RWPE1 (cell line): Measurements from ENCODE around the gene NRG3.

Source experiments
- CTCF ChIA-PET: fragments of 350-600 bp; sonication (Branson Sonifier 250); formaldehyde crosslinking; extraction: SDS; loops from one replicate; lab custom pipeline; 2021; lab: Yijun Ruan, JAX
- POLR2A ChIA-PET: fragments of 400-600 bp; formaldehyde crosslinking; extraction: SDS; loops from one replicate; lab custom pipeline; 2020; ENCODE audit warnings: antibody characterized with exemption; ENCODE audit not compliant: low non-redundant PET; lab: Yijun Ruan, JAX
- DNase-seq: peaks from one replicate; pipeline ENCODE4 v3.0.0; 2012; ENCODE audit warnings: low spot score
- H3K27ac ChIP-seq: fragments of 450-650 bp; 2 replicates; pipeline ENCODE4 v1.5.1; 2017
- CTCF ChIP-seq: fragments of 450-650 bp; conservative IDR thresholded peaks from 2 replicates; pipeline ENCODE4 v1.5.1; 2017; ENCODE audit warnings: low read depth, mild to moderate bottlenecking

NRG3 gene

DNA sequence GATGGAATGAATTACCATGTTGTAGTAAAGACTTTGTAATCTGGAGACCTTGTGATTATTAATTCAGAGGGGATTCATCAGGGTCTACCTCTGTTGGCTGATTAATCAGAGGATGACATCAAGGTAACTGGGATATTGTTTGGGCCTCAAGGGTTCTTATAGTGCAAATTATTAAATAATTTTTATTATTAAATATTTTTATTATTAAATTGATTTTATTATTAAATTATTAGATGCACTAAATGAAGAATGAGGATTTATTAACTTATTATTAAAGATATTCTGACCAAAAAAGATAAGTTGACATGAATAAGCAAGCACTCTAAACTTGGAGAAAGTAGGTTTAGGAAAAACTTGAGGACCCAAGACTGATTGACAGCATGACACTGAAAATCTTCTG, 661.7 kb downstream of the NRG3 start:
- no peak for DNase-seq
- ChIA-PET CTCF (no interaction called here), POLR2A (no interaction called here)
- no peak overlapping the region for H3K27ac ChIP-seq
- TF ChIP-seq CTCF: no peak

GRCh38 chr10:82538272-82538671, 663.3 kb downstream of the NRG3 start:
- ChIA-PET POLR2A (no interaction called here), CTCF (interaction anchor here (0.6 kb wide), 1 partner anchor 276 kb away, joined by 3 read pairs; no protein-coding TSS in a partner anchor)
- DNase-seq: no peak
- TF ChIP-seq CTCF: no peak
- H3K27ac ChIP-seq: no peak overlapping the region

DNA sequence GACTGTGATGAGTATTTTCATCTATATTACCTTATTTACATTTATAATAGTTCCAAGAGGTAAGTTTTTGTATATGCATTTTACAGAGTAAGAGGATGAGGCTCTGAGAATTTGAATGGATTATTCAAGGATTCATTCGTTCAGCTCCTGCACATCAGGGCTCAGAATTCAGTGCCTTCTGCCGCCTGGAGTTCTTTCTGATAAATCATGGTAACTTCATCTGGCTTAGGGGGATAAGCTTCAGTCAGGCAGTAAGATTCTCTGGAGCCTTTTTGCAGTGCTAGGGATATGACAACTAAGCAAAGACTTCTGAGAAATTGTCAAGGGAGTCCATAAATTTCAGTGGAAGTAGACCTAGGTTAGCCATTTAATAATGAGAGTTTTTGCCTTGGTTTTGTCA, 668.6 kb downstream of the NRG3 start:
- POLR2A ChIA-PET: no interaction called here
- TF ChIP-seq CTCF: no peak
- no peak overlapping the region for H3K27ac ChIP-seq
- CTCF ChIA-PET: no interaction called here
- no peak for DNase-seq

DNA sequence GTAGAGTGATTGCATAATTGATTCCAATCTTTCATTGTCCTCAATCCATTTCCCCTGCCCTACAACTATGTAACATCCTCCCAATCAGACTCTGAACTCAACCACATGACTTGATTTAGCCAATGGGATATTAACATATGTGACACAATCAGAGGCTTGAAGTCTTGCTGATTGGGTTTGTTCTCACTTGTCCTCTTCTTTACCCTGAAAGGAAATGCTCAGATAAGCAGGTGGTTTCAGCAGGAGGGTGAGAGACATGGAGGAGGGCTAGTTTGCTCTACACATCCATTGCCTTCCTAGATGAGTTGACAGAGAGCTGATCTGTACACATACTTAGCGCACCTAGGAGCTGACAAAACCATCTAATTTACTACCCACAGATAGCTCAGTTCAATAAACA, 669.4 kb downstream of the NRG3 start:
- no peak for DNase-seq
- POLR2A ChIA-PET: no interaction called here
- CTCF ChIA-PET: no interaction called here
- TF ChIP-seq CTCF: no peak
- H3K27ac ChIP-seq: no peak overlapping the region

GRCh38 chr10:82551506-82551905, 676.5 kb downstream of the NRG3 start:
- POLR2A ChIA-PET: no interaction called here
- no peak for TF ChIP-seq CTCF
- H3K27ac ChIP-seq: no peak overlapping the region
- DNase-seq: no peak
- CTCF ChIA-PET: no interaction called here

GRCh38 chr10:82552267-82552666, 677.3 kb downstream of the NRG3 start:
- H3K27ac ChIP-seq: no peak overlapping the region
- ChIA-PET POLR2A (no interaction called here), CTCF (no interaction called here)
- DNase-seq: no peak
- TF ChIP-seq CTCF: no peak

GRCh38 chr10:82554381-82554780, 679.4 kb downstream of the NRG3 start:
- DNase-seq: no peak
- no peak for TF ChIP-seq CTCF
- CTCF ChIA-PET: no interaction called here
- POLR2A ChIA-PET: no interaction called here
- H3K27ac ChIP-seq: no peak overlapping the region
